ENCODE measurements around the gene CHST7. TPM values are rescaled to one million over a fixed set of nuclear protein-coding genes. Genes with fewer than 3 reads are reported as not detected.

Gene CHST7
- total RNA-seq, 4 donors from 2014 or later: 12.1 to 22.3 (median 18.3) TPM

- WGBS, 2 donors (ENCODE audit: low coverage in 1 of 2): 36 to 50% methylated on average over 2 of the region's 2 CpGs
- TF ChIP-seq POLR2AphosphoS5 (IDR thresholded peaks at IDR 0.05) (no peak), POLR2A (IDR thresholded peaks at IDR 0.05) (no peak)
- H3K4me1 ChIP-seq: peaks cover 0 to 23% (median 0%) of the 10 kb centered on the region in 3 donors
- H3K4me3 ChIP-seq: no peak overlapping the region
- no peaks in the 10 kb centered on the region for H3K27me3 ChIP-seq
- ATAC-seq: no peak
- H3K27ac ChIP-seq: no peak overlapping the region
- no peaks in the 10 kb centered on the region for H3K36me3 ChIP-seq
- H3K9me3 ChIP-seq: no peaks in the 10 kb centered on the region
Observed at GRCh38 chrX:46584736-46585135, 11.2 kb downstream of the CHST7 start.

GRCh38 chrX:46587158-46587557 lies 13.6 kb downstream of the CHST7 start:
- ATAC-seq: no peak
- Histone ChIP-seq H3K4me3 (no peak overlapping the region), H3K27ac (peak overlapping the region in 1 of 4 donors; percentile 55), H3K4me1 (peaks cover 0 to 20% (median 0%) of the 10 kb centered on the region in 3 donors), H3K9me3 (no peaks in the 10 kb centered on the region), H3K36me3 (no peaks in the 10 kb centered on the region), H3K27me3 (no peaks in the 10 kb centered on the region)
- WGBS, 2 donors (ENCODE audit: low coverage in 1 of 2): 44 to 55% methylated on average over 5 of the region's 5 CpGs
- TF ChIP-seq EP300 (IDR thresholded peaks at IDR 0.05) (no peak), CTCF (IDR thresholded peaks at IDR 0.05) (no peak), POLR2AphosphoS5 (IDR thresholded peaks at IDR 0.05) (no peak), POLR2A (IDR thresholded peaks at IDR 0.05) (no peak)

GRCh38 chrX:46587753-46588171 lies 14.2 kb downstream of the CHST7 start:
- WGBS, 2 donors (ENCODE audit: low coverage in 1 of 2): 6% methylated on average over 3 of the region's 5 CpGs; no CpG with 5 or more reads in 1 of the 2 donors
- Histone ChIP-seq H3K9me3 (no peaks in the 10 kb centered on the region), H3K27ac (peak overlapping the region in 3 of 4 donors; percentile 25 to 61 (median 55)), H3K36me3 (no peaks in the 10 kb centered on the region), H3K4me3 (no peak overlapping the region), H3K27me3 (no peaks in the 10 kb centered on the region), H3K4me1 (peaks cover 0 to 14% (median 0%) of the 10 kb centered on the region in 3 donors)
- TF ChIP-seq POLR2AphosphoS5 (IDR thresholded peaks at IDR 0.05) (no peak), POLR2A (IDR thresholded peaks at IDR 0.05) (no peak), EP300 (IDR thresholded peaks at IDR 0.05) (no peak), CTCF (IDR thresholded peaks at IDR 0.05) (no peak)
- no peak for ATAC-seq

- H3K9me3 ChIP-seq: no peaks in the 10 kb centered on the region
- whole genome bisulfite sequencing, 2 donors (ENCODE audit: low coverage in 1 of 2): 53% methylated on average over 4 of the region's 4 CpGs; no CpG with 5 or more reads in 1 of the 2 donors
- H3K27me3 ChIP-seq: no peaks in the 10 kb centered on the region
- no peak for TF ChIP-seq POLR2A (IDR thresholded peaks at IDR 0.05)
- no peak for TF ChIP-seq EP300 (IDR thresholded peaks at IDR 0.05)
- no peak for TF ChIP-seq CTCF (IDR thresholded peaks at IDR 0.05)
- TF ChIP-seq POLR2AphosphoS5 (IDR thresholded peaks at IDR 0.05): no peak
- no peaks in the 10 kb centered on the region for H3K36me3 ChIP-seq
- no peak overlapping the region for H3K4me3 ChIP-seq
- H3K27ac ChIP-seq: peak overlapping the region in 3 of 4 donors; percentile 25 to 61 (median 55)
- ATAC-seq: peak; percentile 66
- H3K4me1 ChIP-seq: peaks cover 0 to 9% (median 0%) of the 10 kb centered on the region in 3 donors
Observed at GRCh38 chrX:46588263-46588662, 14.7 kb downstream of the CHST7 start.

- Histone ChIP-seq H3K4me3 (no peak overlapping the region), H3K27ac (no peak overlapping the region), H3K27me3 (no peaks in the 10 kb centered on the region), H3K36me3 (no peaks in the 10 kb centered on the region), H3K9me3 (no peaks in the 10 kb centered on the region), H3K4me1 (no peaks in the 10 kb centered on the region)
- WGBS, 2 donors (ENCODE audit: low coverage in 1 of 2): 54 to 70% methylated on average over 3 to 5 of the region's 7 CpGs
- no peak for TF ChIP-seq EP300 (IDR thresholded peaks at IDR 0.05)
- peak; percentile 22 for TF ChIP-seq POLR2AphosphoS5 (IDR thresholded peaks at IDR 0.05)
- TF ChIP-seq CTCF (IDR thresholded peaks at IDR 0.05): no peak
- peak; percentile 32 for ATAC-seq
Observed at GRCh38 chrX:46589977-46590723, 16.6 kb downstream of the CHST7 start.

All from gastroesophageal sphincter (tissue), 4 donors.